HEK293 (cell line): Measurements from ENCODE around the gene LYPLAL1.

Source experiments
- CTCF ChIA-PET: fragments of 350-600 bp; formaldehyde crosslinking; extraction: SDS; loops from one replicate; lab custom pipeline; 2021; ENCODE audit warnings: antibody characterized with exemption; lab: Yijun Ruan, JAX
- POLR2A ChIA-PET: fragments of 300-600 bp; formaldehyde crosslinking; extraction: SDS; loops from one replicate; lab custom pipeline; 2020; ENCODE audit warnings: antibody characterized with exemption, inconsistent platforms; lab: Yijun Ruan, JAX
- H3K27ac ChIP-seq: fragments of 200-500 bp; sonication (Bioruptor generic); 2 replicates; pipeline ENCODE4 v1.5.1; 2014; ENCODE audit warnings: low read depth, low read length, control low read depth, inconsistent platforms; ENCODE audit errors: extremely low read depth
- H3K36me3 ChIP-seq, 2 experiments: fragments of 200-500 bp in 1 of 2; sonication (Bioruptor generic) in 1 of 2; 1 replicate in 1 of 2; 2 replicates in 1 of 2; pipeline ENCODE4 v1.5.1; 2014 to 2017; ENCODE audit warnings: inconsistent platforms in 2 of 2, low read length in 2 of 2; ENCODE audit not compliant: control insufficient read depth in 2 of 2, insufficient read depth in 1 of 2
- H3K4me1 ChIP-seq: fragments of 200-500 bp; sonication (Bioruptor generic); 2 replicates; pipeline ENCODE4 v1.5.1; 2014; ENCODE audit warnings: mild to moderate bottlenecking, low read length, inconsistent platforms; ENCODE audit not compliant: control insufficient read depth, insufficient read depth
- H3K4me3 ChIP-seq: 2 replicates; pipeline ENCODE4 v1.5.1; 2011; ENCODE audit warnings: low read depth, mild to moderate bottlenecking, control low read depth, low read length, moderate library complexity
- H3K9me3 ChIP-seq: fragments of 200-500 bp; sonication (Bioruptor generic); 2 replicates; pipeline ENCODE4 v1.5.1; 2014; ENCODE audit warnings: low read depth, low read length, inconsistent platforms; ENCODE audit not compliant: control insufficient read depth, insufficient read depth
- KLF10 ChIP-seq: fragments of 450-650 bp; IDR thresholded peaks from 2 replicates; pipeline ENCODE4 v1.5.1; 2018; ENCODE audit warnings: missing biosample characterization, mild to moderate bottlenecking, missing genetic modification characterization
- KLF9 ChIP-seq: fragments of 450-650 bp; formaldehyde crosslinking; IDR thresholded peaks from 2 replicates; pipeline ENCODE4 v1.5.1; 2016; ENCODE audit warnings: missing biosample characterization, missing genetic modification characterization, low read depth
- OVOL3 ChIP-seq: fragments of 450-650 bp; formaldehyde crosslinking; IDR thresholded peaks from 2 replicates; pipeline ENCODE4 v1.5.1; 2016; ENCODE audit warnings: missing biosample characterization, missing genetic modification characterization
- SCRT2 ChIP-seq: fragments of 450-650 bp; formaldehyde crosslinking; IDR thresholded peaks from 2 replicates; pipeline ENCODE4 v1.5.1; 2016; ENCODE audit warnings: missing biosample characterization, missing genetic modification characterization
- SP3 ChIP-seq: fragments of 450-650 bp; formaldehyde crosslinking; IDR thresholded peaks from 2 replicates; pipeline ENCODE4 v1.5.1; 2016; ENCODE audit warnings: missing biosample characterization, missing genetic modification characterization
- TCF7L2 ChIP-seq: IDR thresholded peaks from 2 replicates; pipeline ENCODE4 v1.6.1; 2011; ENCODE audit warnings: low read depth, mild to moderate bottlenecking, inconsistent platforms, low read length, moderate library complexity, borderline replicate concordance
- WT1 ChIP-seq: fragments of 450-650 bp; formaldehyde crosslinking; IDR thresholded peaks from 2 replicates; pipeline ENCODE4 v1.5.1; 2016; ENCODE audit warnings: missing biosample characterization, missing genetic modification characterization
- ZBTB17 ChIP-seq: fragments of 450-650 bp; formaldehyde crosslinking; IDR thresholded peaks from 2 replicates; pipeline ENCODE4 v1.5.1; 2016; ENCODE audit warnings: missing biosample characterization, missing genetic modification characterization
- ZBTB7A ChIP-seq: fragments of 450-650 bp; formaldehyde crosslinking; IDR thresholded peaks from 2 replicates; pipeline ENCODE4 v1.5.1; 2016; ENCODE audit warnings: low read depth, missing biosample characterization, missing genetic modification characterization
- ZNF112 ChIP-seq: fragments of 450-650 bp; formaldehyde crosslinking; IDR thresholded peaks from 2 replicates; pipeline ENCODE4 v1.5.0; 2017; ENCODE audit warnings: missing biosample characterization, missing genetic modification characterization
- ZNF114 ChIP-seq: fragments of 450-650 bp; formaldehyde crosslinking; IDR thresholded peaks from 2 replicates; pipeline ENCODE4 v1.5.0; 2017; ENCODE audit warnings: missing biosample characterization, missing genetic modification characterization
- ZNF140 ChIP-seq: fragments of 450-650 bp; formaldehyde crosslinking; IDR thresholded peaks from 2 replicates; pipeline ENCODE4 v1.5.1; 2016; ENCODE audit warnings: missing biosample characterization, missing genetic modification characterization
- ZNF16 ChIP-seq: fragments of 450-650 bp; formaldehyde crosslinking; IDR thresholded peaks from 2 replicates; pipeline ENCODE4 v1.5.1; 2016; ENCODE audit warnings: low read depth, missing biosample characterization, missing genetic modification characterization
- ZNF169 ChIP-seq: fragments of 450-650 bp; formaldehyde crosslinking; IDR thresholded peaks from 2 replicates; pipeline ENCODE4 v1.5.1; 2016; ENCODE audit warnings: missing biosample characterization, missing genetic modification characterization
- ZNF341 ChIP-seq: fragments of 450-650 bp; formaldehyde crosslinking; IDR thresholded peaks from 2 replicates; pipeline ENCODE4; 2016; ENCODE audit warnings: low read depth, missing biosample characterization, missing genetic modification characterization
- ZNF354C ChIP-seq: fragments of 450-650 bp; formaldehyde crosslinking; IDR thresholded peaks from 2 replicates; pipeline ENCODE4 v1.5.1; 2016; ENCODE audit warnings: missing biosample characterization, missing genetic modification characterization, low read depth, borderline replicate concordance
- ZNF473 ChIP-seq: fragments of 450-650 bp; formaldehyde crosslinking; IDR thresholded peaks from 2 replicates; pipeline ENCODE4 v1.5.1; 2017; ENCODE audit warnings: missing biosample characterization, missing genetic modification characterization
- ZNF555 ChIP-seq: fragments of 450-650 bp; formaldehyde crosslinking; conservative IDR thresholded peaks from 2 replicates; pipeline ENCODE4 v1.5.1; 2017; ENCODE audit warnings: missing biosample characterization, mild to moderate bottlenecking, missing genetic modification characterization, inconsistent platforms
- ZNF596 ChIP-seq: fragments of 450-650 bp; IDR thresholded peaks from 2 replicates; pipeline ENCODE4 v1.5.0; 2018; ENCODE audit warnings: missing biosample characterization, mild to moderate bottlenecking, missing genetic modification characterization, moderate library complexity
- ZNF623 ChIP-seq: fragments of 450-650 bp; formaldehyde crosslinking; IDR thresholded peaks from 2 replicates; pipeline ENCODE4 v1.5.1; 2016; ENCODE audit warnings: missing biosample characterization, missing genetic modification characterization
- ZNF626 ChIP-seq: fragments of 450-650 bp; sonication (Bioruptor Pico); formaldehyde crosslinking; IDR thresholded peaks from 2 replicates; pipeline ENCODE4 v1.5.1; 2018; ENCODE audit warnings: missing biosample characterization, missing genetic modification characterization, inconsistent platforms
- ZNF658 ChIP-seq: fragments of 450-650 bp; formaldehyde crosslinking; IDR thresholded peaks from 2 replicates; pipeline ENCODE4; 2016; ENCODE audit warnings: missing biosample characterization, missing genetic modification characterization
- ZNF670 ChIP-seq: fragments of 450-650 bp; formaldehyde crosslinking; IDR thresholded peaks from 2 replicates; pipeline ENCODE4 v1.5.1; 2016; ENCODE audit warnings: missing biosample characterization, missing genetic modification characterization, low read depth
- ZNF776 ChIP-seq: fragments of 450-650 bp; formaldehyde crosslinking; IDR thresholded peaks from 2 replicates; pipeline ENCODE4 v1.5.0; 2017; ENCODE audit warnings: missing biosample characterization, missing genetic modification characterization, borderline replicate concordance
- ZNF785 ChIP-seq: fragments of 450-650 bp; formaldehyde crosslinking; IDR thresholded peaks from 2 replicates; pipeline ENCODE4 v1.5.1; 2016; ENCODE audit warnings: missing biosample characterization, missing genetic modification characterization
- ZNF843 ChIP-seq: fragments of 450-650 bp; formaldehyde crosslinking; IDR thresholded peaks from 2 replicates; pipeline ENCODE4 v1.5.1; 2016; ENCODE audit warnings: missing biosample characterization, missing genetic modification characterization
- TF ChIP-seq, protein P1 (sequence below): fragments of 450-650 bp; formaldehyde crosslinking; IDR thresholded peaks from 2 replicates; pipeline ENCODE4 v1.5.1; 2017; ENCODE audit warnings: missing biosample characterization, missing genetic modification characterization
- TF ChIP-seq, protein P2 (sequence below): fragments of 450-650 bp; formaldehyde crosslinking; IDR thresholded peaks from 2 replicates; pipeline ENCODE4 v1.5.1; 2016; ENCODE audit warnings: missing biosample characterization, missing genetic modification characterization
- TF ChIP-seq, protein P3 (sequence below): fragments of 450-650 bp; formaldehyde crosslinking; IDR thresholded peaks from 2 replicates; pipeline ENCODE4 v1.5.1; 2016; ENCODE audit warnings: missing biosample characterization, missing genetic modification characterization
- TF ChIP-seq, protein P4 (sequence below): fragments of 450-650 bp; formaldehyde crosslinking; IDR thresholded peaks from 2 replicates; pipeline ENCODE4 v1.5.1; 2016; ENCODE audit warnings: missing biosample characterization, missing genetic modification characterization

LYPLAL1 gene

DNA sequence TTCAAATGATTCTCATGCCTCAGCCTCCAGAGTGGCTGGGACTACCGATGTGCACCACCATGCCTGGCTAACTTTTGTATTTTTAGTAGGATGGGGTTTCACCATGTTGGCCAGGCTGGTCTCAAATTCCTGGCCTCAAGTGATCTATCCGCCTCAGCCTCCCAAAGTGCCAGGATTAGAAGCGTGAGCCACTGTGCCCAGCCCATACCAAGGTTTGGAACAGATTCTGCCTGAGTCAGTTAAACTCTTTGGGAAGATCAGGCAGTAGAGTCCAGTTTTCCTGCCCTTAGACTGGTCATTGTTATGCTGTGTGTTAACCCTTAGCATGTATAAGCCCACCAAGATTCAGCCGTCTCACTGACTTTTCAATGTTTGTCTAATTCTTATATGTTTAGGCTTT lies 48.3 kb upstream of the LYPLAL1 start (continued):
- TF ChIP-seq ZNF140 (tag by site-specific recombination) (no peak), ZNF341 (tag by site-specific recombination) (no peak), ZNF626 (tag by site-specific recombination) (no peak), ZBTB7A (no peak), WT1 (tag by site-specific recombination) (no peak), ZNF555 (tag by site-specific recombination) (no peak), ZNF112 (no peak)
- TF ChIP-seq, protein P1, sequence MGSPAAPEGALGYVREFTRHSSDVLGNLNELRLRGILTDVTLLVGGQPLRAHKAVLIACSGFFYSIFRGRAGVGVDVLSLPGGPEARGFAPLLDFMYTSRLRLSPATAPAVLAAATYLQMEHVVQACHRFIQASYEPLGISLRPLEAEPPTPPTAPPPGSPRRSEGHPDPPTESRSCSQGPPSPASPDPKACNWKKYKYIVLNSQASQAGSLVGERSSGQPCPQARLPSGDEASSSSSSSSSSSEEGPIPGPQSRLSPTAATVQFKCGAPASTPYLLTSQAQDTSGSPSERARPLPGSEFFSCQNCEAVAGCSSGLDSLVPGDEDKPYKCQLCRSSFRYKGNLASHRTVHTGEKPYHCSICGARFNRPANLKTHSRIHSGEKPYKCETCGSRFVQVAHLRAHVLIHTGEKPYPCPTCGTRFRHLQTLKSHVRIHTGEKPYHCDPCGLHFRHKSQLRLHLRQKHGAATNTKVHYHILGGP: no peak

DNA sequence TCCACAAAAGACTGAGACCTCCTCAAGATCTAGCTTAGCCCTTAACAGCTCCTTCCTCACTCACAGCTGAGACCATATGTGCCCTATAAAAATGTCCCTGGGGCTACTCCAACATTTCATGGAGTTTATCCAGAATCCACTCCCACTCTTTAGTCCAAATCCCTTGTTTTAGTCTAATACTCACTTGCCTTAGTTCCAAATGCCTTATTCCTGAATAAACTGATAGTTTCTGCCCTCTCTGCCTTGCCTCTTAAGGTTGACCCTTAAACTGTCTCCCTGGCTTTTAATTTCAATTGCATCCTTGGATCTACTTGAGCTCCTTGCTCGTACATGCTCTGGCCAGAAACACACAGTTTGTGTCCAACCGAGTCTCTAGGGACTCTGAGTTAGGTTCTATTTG lies 47.3 kb upstream of the LYPLAL1 start:
- H3K4me1 ChIP-seq: no peaks in the 10 kb centered on the region
- CTCF ChIA-PET: interaction anchor here (1.2 kb wide), 1 partner anchor 9 kb away, joined by 3 read pairs; no protein-coding TSS in a partner anchor
- TF ChIP-seq KLF10 (tag by site-specific recombination) (no peak), SP3 (tag by site-specific recombination) (no peak), ZNF670 (tag by site-specific recombination) (no peak), ZNF785 (tag by site-specific recombination) (no peak), ZNF16 (no peak), ZNF623 (no peak), KLF9 (tag by site-specific recombination) (no peak), SCRT2 (tag by site-specific recombination) (no peak)
- TF ChIP-seq, protein P2, sequence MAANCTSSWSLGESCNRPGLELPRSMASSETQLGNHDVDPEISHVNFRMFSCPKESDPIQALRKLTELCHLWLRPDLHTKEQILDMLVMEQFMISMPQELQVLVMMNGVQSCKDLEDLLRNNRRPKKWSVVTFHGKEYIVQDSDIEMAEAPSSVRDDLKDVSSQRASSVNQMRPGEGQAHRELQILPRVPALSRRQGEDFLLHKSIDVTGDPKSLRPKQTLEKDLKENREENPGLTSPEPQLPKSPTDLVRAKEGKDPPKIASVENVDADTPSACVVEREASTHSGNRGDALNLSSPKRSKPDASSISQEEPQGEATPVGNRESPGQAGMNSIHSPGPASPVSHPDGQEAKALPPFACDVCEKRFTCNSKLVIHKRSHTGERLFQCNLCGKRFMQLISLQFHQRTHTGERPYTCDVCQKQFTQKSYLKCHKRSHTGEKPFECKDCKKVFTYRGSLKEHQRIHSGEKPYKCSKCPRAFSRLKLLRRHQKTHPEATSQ (tag by site-specific recombination): no peak
- POLR2A ChIA-PET: no interaction called here
- H3K9me3 ChIP-seq: no peaks in the 10 kb centered on the region
- no peak overlapping the region for H3K27ac ChIP-seq
- H3K36me3 ChIP-seq: no peaks in the 10 kb centered on the region
- H3K4me3 ChIP-seq: no peak overlapping the region

DNA sequence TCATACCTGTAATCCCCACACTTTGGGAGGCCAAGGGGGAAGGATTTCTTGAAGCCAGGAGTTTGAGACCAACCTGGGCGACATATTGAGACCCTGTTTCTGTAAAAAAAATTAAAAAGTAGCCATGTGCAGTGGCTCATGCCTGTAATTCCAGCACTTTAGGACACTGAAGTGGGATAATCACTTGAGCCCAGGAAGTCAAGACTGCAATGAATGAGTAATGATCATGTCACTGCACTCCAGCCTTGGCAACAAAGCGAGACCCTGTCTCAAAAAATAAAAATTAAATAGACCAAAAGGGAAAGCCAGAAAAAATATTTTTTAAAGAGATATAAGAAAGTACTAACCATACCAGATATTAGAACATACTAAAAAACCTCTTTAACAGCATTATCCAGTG lies 44.7 kb upstream of the LYPLAL1 start:
- H3K9me3 ChIP-seq: no peaks in the 10 kb centered on the region
- no peaks in the 10 kb centered on the region for H3K36me3 ChIP-seq
- H3K27ac ChIP-seq: no peak overlapping the region
- ChIA-PET CTCF (interaction anchor here (0.6 kb wide), 1 partner anchor 22 kb away, joined by 5 read pairs; no protein-coding TSS in a partner anchor), POLR2A (no interaction called here)
- H3K4me3 ChIP-seq: no peak overlapping the region
- no peaks in the 10 kb centered on the region for H3K4me1 ChIP-seq
- no peak for TF ChIP-seq ZNF596 (tag by site-specific recombination)
- no peak for TF ChIP-seq ZNF776
- no peak for TF ChIP-seq OVOL3 (tag by site-specific recombination)
- TF ChIP-seq, protein P3, sequence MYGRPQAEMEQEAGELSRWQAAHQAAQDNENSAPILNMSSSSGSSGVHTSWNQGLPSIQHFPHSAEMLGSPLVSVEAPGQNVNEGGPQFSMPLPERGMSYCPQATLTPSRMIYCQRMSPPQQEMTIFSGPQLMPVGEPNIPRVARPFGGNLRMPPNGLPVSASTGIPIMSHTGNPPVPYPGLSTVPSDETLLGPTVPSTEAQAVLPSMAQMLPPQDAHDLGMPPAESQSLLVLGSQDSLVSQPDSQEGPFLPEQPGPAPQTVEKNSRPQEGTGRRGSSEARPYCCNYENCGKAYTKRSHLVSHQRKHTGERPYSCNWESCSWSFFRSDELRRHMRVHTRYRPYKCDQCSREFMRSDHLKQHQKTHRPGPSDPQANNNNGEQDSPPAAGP: no peak
- no peak for TF ChIP-seq ZNF354C (tag by site-specific recombination)
- no peak for TF ChIP-seq ZNF169
- TF ChIP-seq TCF7L2: no peak
- TF ChIP-seq ZNF658 (tag by site-specific recombination): no peak
- no peak for TF ChIP-seq ZNF114 (tag by site-specific recombination)
- no peak for TF ChIP-seq ZNF473 (tag by site-specific recombination)
- TF ChIP-seq ZNF843 (tag by site-specific recombination): no peak
- TF ChIP-seq ZBTB17 (tag by site-specific recombination): no peak
- TF ChIP-seq, protein P4, sequence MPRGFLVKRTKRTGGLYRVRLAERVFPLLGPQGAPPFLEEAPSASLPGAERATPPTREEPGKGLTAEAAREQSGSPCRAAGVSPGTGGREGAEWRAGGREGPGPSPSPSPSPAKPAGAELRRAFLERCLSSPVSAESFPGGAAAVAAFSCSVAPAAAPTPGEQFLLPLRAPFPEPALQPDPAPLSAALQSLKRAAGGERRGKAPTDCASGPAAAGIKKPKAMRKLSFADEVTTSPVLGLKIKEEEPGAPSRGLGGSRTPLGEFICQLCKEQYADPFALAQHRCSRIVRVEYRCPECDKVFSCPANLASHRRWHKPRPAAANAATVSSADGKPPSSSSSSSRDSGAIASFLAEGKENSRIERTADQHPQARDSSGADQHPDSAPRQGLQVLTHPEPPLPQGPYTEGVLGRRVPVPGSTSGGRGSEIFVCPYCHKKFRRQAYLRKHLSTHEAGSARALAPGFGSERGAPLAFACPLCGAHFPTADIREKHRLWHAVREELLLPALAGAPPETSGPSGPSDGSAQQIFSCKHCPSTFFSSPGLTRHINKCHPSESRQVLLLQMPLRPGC (tag by site-specific recombination): no peak
